ENCODE results near the gene SYNRG.
A peak's percentile ranks its signal among the peaks of the same experiment; 100 is the strongest.

The SYNRG gene

GRCh38 chr17:37489197-37490001, 119.8 kb downstream of the SYNRG start, which contains the start of gene DUSP14:
Gene DUSP14, plus strand, starts transcription at chr17:37489891. Its CDS starts 22,382 bp downstream, at chr17:37512273.
- DNase-seq (ENCODE audit: low spot score): peak; percentile 78
- TF ChIP-seq, protein P1, sequence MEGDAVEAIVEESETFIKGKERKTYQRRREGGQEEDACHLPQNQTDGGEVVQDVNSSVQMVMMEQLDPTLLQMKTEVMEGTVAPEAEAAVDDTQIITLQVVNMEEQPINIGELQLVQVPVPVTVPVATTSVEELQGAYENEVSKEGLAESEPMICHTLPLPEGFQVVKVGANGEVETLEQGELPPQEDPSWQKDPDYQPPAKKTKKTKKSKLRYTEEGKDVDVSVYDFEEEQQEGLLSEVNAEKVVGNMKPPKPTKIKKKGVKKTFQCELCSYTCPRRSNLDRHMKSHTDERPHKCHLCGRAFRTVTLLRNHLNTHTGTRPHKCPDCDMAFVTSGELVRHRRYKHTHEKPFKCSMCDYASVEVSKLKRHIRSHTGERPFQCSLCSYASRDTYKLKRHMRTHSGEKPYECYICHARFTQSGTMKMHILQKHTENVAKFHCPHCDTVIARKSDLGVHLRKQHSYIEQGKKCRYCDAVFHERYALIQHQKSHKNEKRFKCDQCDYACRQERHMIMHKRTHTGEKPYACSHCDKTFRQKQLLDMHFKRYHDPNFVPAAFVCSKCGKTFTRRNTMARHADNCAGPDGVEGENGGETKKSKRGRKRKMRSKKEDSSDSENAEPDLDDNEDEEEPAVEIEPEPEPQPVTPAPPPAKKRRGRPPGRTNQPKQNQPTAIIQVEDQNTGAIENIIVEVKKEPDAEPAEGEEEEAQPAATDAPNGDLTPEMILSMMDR (IDR thresholded peaks at IDR 0.05; ENCODE audit: poor library complexity, severe bottlenecking): no peak
- Histone ChIP-seq H3K27ac (ENCODE audit: poor library complexity, severe bottlenecking) (peak within 1 kb of the TSS; percentile 94), H3K4me1 (ENCODE audit: insufficient read depth, poor library complexity, severe bottlenecking) (peaks cover 29% of the 10 kb centered on the region), H3K4me3 (ENCODE audit: severe bottlenecking) (peak within 1 kb of the TSS; percentile 44), H3K9me3 (ENCODE audit: severe bottlenecking) (no peaks in the 10 kb centered on the region), H3K27me3 (ENCODE audit: insufficient read depth, poor library complexity, severe bottlenecking) (no peaks in the 10 kb centered on the region), H3K36me3 (ENCODE audit: low read depth) (peaks cover 10% of the 10 kb centered on the region; the same call in 1 of the 2 replicates)
- ATAC-seq (ENCODE audit: low read depth): peak; percentile 40

GRCh38 chr17:37488607-37489196, 120.5 kb downstream of the SYNRG start:
- peak; percentile 66 for ATAC-seq (ENCODE audit: low read depth)
- DNase-seq (ENCODE audit: low spot score): peak; percentile 97
- Histone ChIP-seq H3K27ac (ENCODE audit: poor library complexity, severe bottlenecking) (peak overlapping the region; percentile 94), H3K4me3 (ENCODE audit: severe bottlenecking) (peak overlapping the region; percentile 44), H3K27me3 (ENCODE audit: insufficient read depth, poor library complexity, severe bottlenecking) (no peaks in the 10 kb centered on the region), H3K36me3 (ENCODE audit: low read depth) (peaks cover 10% of the 10 kb centered on the region; the same call in 1 of the 2 replicates), H3K9me3 (ENCODE audit: severe bottlenecking) (no peaks in the 10 kb centered on the region), H3K4me1 (ENCODE audit: insufficient read depth, poor library complexity, severe bottlenecking) (peaks cover 29% of the 10 kb centered on the region)
- TF ChIP-seq, protein P1 (IDR thresholded peaks at IDR 0.05; ENCODE audit: poor library complexity, severe bottlenecking): no peak

GRCh38 chr17:37488009-37488604, 121.1 kb downstream of the SYNRG start:
- peak overlapping the region; percentile 94 for H3K27ac ChIP-seq (ENCODE audit: poor library complexity, severe bottlenecking)
- DNase-seq (ENCODE audit: low spot score): no peak
- peaks cover 10% of the 10 kb centered on the region; the same call in 1 of the 2 replicates for H3K36me3 ChIP-seq (ENCODE audit: low read depth)
- peaks cover 29% of the 10 kb centered on the region for H3K4me1 ChIP-seq (ENCODE audit: insufficient read depth, poor library complexity, severe bottlenecking)
- peak; percentile 29 for ATAC-seq (ENCODE audit: low read depth)
- H3K4me3 ChIP-seq (ENCODE audit: severe bottlenecking): peak overlapping the region; percentile 44
- H3K27me3 ChIP-seq (ENCODE audit: insufficient read depth, poor library complexity, severe bottlenecking): no peaks in the 10 kb centered on the region
- TF ChIP-seq, protein P1 (IDR thresholded peaks at IDR 0.05; ENCODE audit: poor library complexity, severe bottlenecking): no peak
- H3K9me3 ChIP-seq (ENCODE audit: severe bottlenecking): no peaks in the 10 kb centered on the region

DNA sequence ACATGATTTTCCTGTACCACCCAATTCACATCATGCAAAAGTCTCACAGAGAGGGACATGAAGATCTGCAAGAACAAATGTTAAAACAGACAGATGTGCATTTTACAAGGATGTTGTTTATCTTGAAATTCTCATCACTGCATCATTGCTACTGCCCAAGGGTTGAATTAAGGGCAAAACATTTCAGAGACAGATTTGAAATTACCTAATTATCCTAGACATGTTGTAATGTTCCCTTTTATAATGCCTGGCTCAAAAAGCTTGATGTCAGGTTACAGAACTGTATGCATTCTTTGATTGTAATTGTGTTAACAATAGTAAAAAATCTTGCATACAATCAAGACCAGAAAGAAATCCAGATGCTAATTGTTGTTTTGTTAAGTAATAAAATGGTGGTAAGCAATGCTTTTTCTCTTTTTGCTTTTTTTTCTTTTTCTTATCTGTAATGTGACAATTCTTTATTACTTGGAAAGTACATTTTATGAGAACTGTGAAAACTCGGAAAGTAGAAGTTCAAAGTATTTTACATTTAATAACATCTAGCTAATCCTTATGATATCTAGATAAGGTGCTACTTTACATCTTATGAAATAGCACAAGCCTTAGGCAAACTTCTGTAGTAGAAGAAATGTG, 123.2 kb downstream of the SYNRG start:
- DNase-seq (ENCODE audit: low spot score): no peak
- TF ChIP-seq, protein P1 (IDR thresholded peaks at IDR 0.05; ENCODE audit: poor library complexity, severe bottlenecking): no peak
- peak overlapping the region; percentile 94 for H3K27ac ChIP-seq (ENCODE audit: poor library complexity, severe bottlenecking)
- no peaks in the 10 kb centered on the region for H3K27me3 ChIP-seq (ENCODE audit: insufficient read depth, poor library complexity, severe bottlenecking)
- H3K4me1 ChIP-seq (ENCODE audit: insufficient read depth, poor library complexity, severe bottlenecking): peaks cover 22% of the 10 kb centered on the region
- no peak overlapping the region for H3K4me3 ChIP-seq (ENCODE audit: severe bottlenecking)
- H3K36me3 ChIP-seq (ENCODE audit: low read depth): no peaks in the 10 kb centered on the region
- no peaks in the 10 kb centered on the region for H3K9me3 ChIP-seq (ENCODE audit: severe bottlenecking)
- ATAC-seq (ENCODE audit: low read depth): no peak

Data from RWPE2 (cell line).